GM19025 (cell line): Measurements from ENCODE around the gene NUP54.

Experiments
- ATAC-seq: cut with Tn5 transposase; IDR thresholded peaks from one replicate; pipeline ENCODE4 v1.9.1; 2021; ENCODE audit warnings: mild to moderate bottlenecking, low read depth, moderate library complexity; ENCODE audit not compliant: unreplicated experiment

The NUP54 gene

DNA sequence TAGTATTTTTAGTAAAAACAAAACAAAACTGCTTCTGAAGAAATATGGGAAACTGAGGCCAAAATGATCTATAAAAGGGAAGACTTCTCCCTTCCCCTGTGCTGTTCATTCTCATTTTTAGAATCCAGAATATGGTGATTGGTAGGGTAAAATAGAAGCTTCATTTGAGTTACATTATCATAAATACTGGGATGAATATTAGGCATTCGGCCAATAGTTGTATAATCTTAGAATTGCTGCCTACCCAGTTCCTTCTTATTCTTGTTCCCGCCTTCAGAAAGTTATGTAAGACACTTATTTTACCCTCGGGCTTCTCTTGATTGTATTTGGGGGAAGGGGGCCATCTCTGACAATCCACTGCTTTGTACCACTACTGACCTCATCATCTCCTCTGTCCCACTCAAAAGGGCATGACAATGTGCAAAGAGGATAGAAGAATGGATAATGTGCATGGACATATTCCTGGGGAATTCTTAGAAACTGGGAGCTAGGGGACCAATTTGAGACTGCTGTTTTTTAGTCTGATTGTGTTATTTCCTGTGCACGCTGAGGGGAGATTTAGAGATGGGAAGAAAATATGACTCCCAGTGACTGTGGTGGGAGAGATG lies 73.1 kb downstream of the NUP54 start:
- no peak for ATAC-seq

DNA sequence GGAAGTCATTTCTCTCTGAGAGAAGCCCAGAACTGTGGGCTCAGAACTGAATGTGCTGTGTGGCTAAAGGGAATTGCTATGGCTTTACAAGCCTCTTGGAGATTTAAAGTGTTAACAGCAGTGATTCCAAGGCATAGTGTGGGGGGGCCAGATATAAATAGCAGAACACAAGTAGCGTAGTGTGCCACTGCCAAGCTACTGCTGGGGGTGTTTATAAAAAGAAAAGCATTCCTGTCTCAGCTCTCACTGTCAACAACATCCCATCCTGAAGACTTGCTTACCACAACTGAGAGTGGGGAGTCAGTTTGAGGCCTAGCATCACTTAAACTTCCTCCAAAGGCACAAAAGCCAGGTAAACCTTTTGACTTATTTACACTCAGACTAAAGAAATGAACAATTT lies 73.7 kb downstream of the NUP54 start, which contains the start of gene ART3:
Gene ART3, plus strand, starts transcription at position 242 of the 400 bp plus-strand sequence. CDS start 1,181 bp downstream, outside the sequence.
- ATAC-seq = no peak

DNA sequence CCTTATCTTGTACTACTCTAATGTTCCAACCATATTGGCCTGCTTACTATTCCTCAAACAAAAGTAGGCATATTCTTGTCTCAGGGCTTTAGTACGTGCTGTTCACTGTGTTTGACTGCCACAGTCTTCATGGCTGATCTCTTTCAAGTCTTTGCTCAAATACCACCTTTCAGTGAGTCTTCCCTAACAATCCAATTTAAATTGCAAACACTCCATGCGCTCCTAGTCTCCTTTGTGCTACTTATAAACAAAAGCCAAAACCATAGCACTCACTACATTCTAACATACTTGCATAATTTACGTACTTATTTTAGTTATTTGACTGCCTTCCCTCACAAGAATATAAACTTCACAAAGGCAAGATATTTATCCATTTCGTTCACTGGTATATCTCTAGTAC lies 75.4 kb downstream of the NUP54 start:
- ATAC-seq = no peak

DNA sequence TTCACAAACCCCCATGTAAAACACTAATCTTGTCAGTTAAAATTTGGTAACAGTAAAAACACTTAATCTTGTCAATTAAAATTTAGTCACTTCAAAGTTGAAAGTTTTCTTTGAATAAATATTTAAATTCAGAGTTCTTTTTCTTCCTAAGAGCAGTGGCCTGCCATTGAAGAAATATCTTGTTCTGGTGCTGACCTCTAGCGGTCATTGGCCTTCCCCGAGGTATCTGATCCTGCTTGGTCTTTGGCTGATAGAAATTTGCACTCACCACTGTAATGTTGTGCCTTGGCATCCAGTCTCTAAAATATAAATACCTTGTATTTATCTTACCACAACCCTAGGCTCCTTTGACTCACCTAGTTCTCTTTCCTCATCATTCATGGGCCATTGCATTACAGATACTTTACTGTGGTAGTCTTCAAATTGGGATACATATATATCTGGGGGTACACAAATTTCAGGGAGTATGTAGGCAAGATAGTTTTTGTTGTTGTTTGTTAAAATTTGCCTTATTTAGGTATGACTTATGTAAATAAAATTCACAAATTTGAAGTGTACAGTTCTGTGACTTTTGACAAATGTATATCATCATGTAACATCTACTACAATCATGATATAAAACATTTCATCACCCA lies 80.4 kb downstream of the NUP54 start:
- no peak for ATAC-seq

DNA sequence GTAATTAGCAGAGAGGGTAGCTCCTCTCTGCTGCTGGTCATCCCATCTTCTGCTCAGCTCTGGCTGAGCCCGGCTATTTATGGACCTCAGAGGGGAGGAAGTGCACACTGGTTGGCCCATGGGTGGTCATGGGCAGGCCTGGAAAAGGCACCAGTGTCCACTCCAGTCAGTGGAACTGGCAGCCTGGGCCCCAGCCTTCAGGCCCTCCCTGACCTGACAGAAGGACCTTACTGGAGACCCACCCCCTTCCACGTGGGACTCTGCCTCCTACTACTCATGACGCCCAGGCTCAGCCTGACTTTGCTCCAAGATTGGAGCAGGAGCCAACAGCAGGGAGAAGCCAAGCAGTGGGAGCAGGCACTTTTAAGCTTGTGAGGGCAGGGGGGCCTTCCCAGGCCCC lies 81.7 kb downstream of the NUP54 start:
- ATAC-seq = no peak
